WTC11 (cell line): ENCODE results near the gene SGMS1. TPM values are rescaled to one million over a fixed set of nuclear protein-coding genes. Genes with fewer than 3 reads are reported as not detected.

ENCODE experiments used
- ATAC-seq: fragments of 200-7000 bp; cut with Tn5 transposase; 2 replicates; pipeline ENCODE4 v1.10.0; 2021; ENCODE audit warnings: mild to moderate bottlenecking, moderate library complexity
- CTCF ChIA-PET: fragments of 300-600 bp; sonication (Branson Sonifier 250); formaldehyde crosslinking; loops from one replicate; lab custom pipeline; 2021; ENCODE audit warnings: antibody characterized with exemption; lab: Charles Lee
- POLR2A ChIA-PET: fragments of 350-600 bp; sonication (Branson Sonifier 250); formaldehyde crosslinking; loops from one replicate; lab custom pipeline; 2021; ENCODE audit warnings: antibody characterized with exemption; lab: Charles Lee
- DNase-seq: peaks from one replicate; pipeline ENCODE4 v3.0.0; 2021; ENCODE audit warnings: low spot score
- H3K27ac Mint-ChIP-seq: 2 replicates; pipeline ENCODE4 v1.8.0; 2021; ENCODE audit warnings: mixed read lengths
- H3K27me3 Mint-ChIP-seq: 2 replicates; pipeline ENCODE4 v1.8.0; 2021; ENCODE audit warnings: low read depth, mild to moderate bottlenecking, moderate library complexity, mixed read lengths
- H3K36me3 Mint-ChIP-seq: 2 replicates; pipeline ENCODE4 v1.8.0; 2021; ENCODE audit warnings: mixed read lengths
- H3K4me1 Mint-ChIP-seq: 2 replicates; pipeline ENCODE4 v1.8.0; 2022; ENCODE audit warnings: mixed read lengths
- H3K4me3 Mint-ChIP-seq: 2 replicates; pipeline ENCODE4 v1.8.0; 2021; ENCODE audit warnings: mild to moderate bottlenecking, moderate library complexity, mixed read lengths
- H3K9me3 Mint-ChIP-seq: 2 replicates; pipeline ENCODE4 v1.8.0; 2021; ENCODE audit warnings: mixed read lengths
- ARID4B ChIP-seq: sonication (generic); formaldehyde crosslinking; IDR thresholded peaks from 2 replicates; pipeline ENCODE4 v1.8.0; 2023; ENCODE audit warnings: missing genetic modification reagents, mild to moderate bottlenecking, borderline replicate concordance
- CTCF ChIP-seq: fragments of 200-600 bp; IDR thresholded peaks from 2 replicates; pipeline ENCODE4 v1.8.0; 2022; ENCODE audit warnings: antibody characterized with exemption
- E2F5 ChIP-seq: sonication (generic); formaldehyde crosslinking; IDR thresholded peaks from 2 replicates; pipeline ENCODE4 v1.8.1; 2022; ENCODE audit warnings: mild to moderate bottlenecking, moderate library complexity, missing genetic modification reagents
- ETV6 ChIP-seq: sonication (generic); formaldehyde crosslinking; IDR thresholded peaks from 2 replicates; pipeline ENCODE4 v1.8.1; 2022; ENCODE audit warnings: mild to moderate bottlenecking, missing genetic modification reagents
- FOXJ3 ChIP-seq: sonication (generic); formaldehyde crosslinking; IDR thresholded peaks from 2 replicates; pipeline ENCODE4 v1.9.0; 2021; ENCODE audit warnings: missing genetic modification reagents, mild to moderate bottlenecking, borderline replicate concordance
- FOXP1 ChIP-seq: sonication (generic); formaldehyde crosslinking; IDR thresholded peaks from 2 replicates; pipeline ENCODE4 v1.8.0; 2022; ENCODE audit warnings: missing genetic modification reagents, mild to moderate bottlenecking, moderate library complexity, borderline replicate concordance
- FOXP4 ChIP-seq: sonication (generic); formaldehyde crosslinking; IDR thresholded peaks from 2 replicates; pipeline ENCODE4 v1.8.0; 2022; ENCODE audit warnings: mild to moderate bottlenecking, missing genetic modification reagents
- GABPB1 ChIP-seq: sonication (generic); formaldehyde crosslinking; IDR thresholded peaks from 2 replicates; pipeline ENCODE4 v1.8.1; 2023; ENCODE audit warnings: mild to moderate bottlenecking, missing genetic modification reagents
- GRHL2 ChIP-seq: fragments of 250-450 bp; sonication (Bioruptor Pico); IDR thresholded peaks from 2 replicates; pipeline ENCODE4 v1.8.0; 2022; ENCODE audit warnings: mild to moderate bottlenecking, moderate library complexity; ENCODE audit not compliant: insufficient replicate concordance, severe bottlenecking
- NR1H2 ChIP-seq: sonication (generic); formaldehyde crosslinking; IDR thresholded peaks from 2 replicates; pipeline ENCODE4 v1.9.0; 2021; ENCODE audit warnings: mild to moderate bottlenecking, moderate library complexity, missing genetic modification reagents
- NR2C2 ChIP-seq: sonication (generic); formaldehyde crosslinking; IDR thresholded peaks from 2 replicates; pipeline ENCODE4 v1.8.0; 2022; ENCODE audit warnings: mild to moderate bottlenecking, missing genetic modification reagents
- PRDM15 ChIP-seq: sonication (generic); formaldehyde crosslinking; IDR thresholded peaks from 2 replicates; pipeline ENCODE4 v1.8.0; 2022; ENCODE audit warnings: missing genetic modification reagents
- SMAD4 ChIP-seq: sonication (generic); formaldehyde crosslinking; IDR thresholded peaks from 2 replicates; pipeline ENCODE4 v1.8.0; 2022; ENCODE audit warnings: mild to moderate bottlenecking, missing genetic modification reagents
- TEAD1 ChIP-seq: sonication (generic); formaldehyde crosslinking; IDR thresholded peaks from 2 replicates; pipeline ENCODE4 v1.8.0; 2022; ENCODE audit warnings: mild to moderate bottlenecking, missing genetic modification reagents
- ZNF121 ChIP-seq: sonication (generic); formaldehyde crosslinking; IDR thresholded peaks from 2 replicates; pipeline ENCODE4 v1.8.0; 2023; ENCODE audit warnings: missing genetic modification reagents
- ZNF263 ChIP-seq: sonication (generic); formaldehyde crosslinking; IDR thresholded peaks from 2 replicates; pipeline ENCODE4 v1.8.1; 2022; ENCODE audit warnings: low read depth, mild to moderate bottlenecking, moderate library complexity, missing genetic modification reagents
- ZNF396 ChIP-seq: fragments of 250-450 bp; sonication (Bioruptor Pico); IDR thresholded peaks from 2 replicates; pipeline ENCODE4 v1.8.0; 2021; ENCODE audit warnings: mild to moderate bottlenecking, moderate library complexity, borderline replicate concordance
- ZSCAN18 ChIP-seq: fragments of 250-450 bp; sonication (Bioruptor Pico); IDR thresholded peaks from 2 replicates; pipeline ENCODE4 v2.1.2; 2022; ENCODE audit warnings: mild to moderate bottlenecking, moderate library complexity
- total RNA-seq: library from RNA; stranded (reverse); gene quantifications from 3 replicates; pipeline ENCODE4 v1.2.3, GENCODE V29; 2021

Gene SGMS1
- total RNA-seq, 1 experiment from 2014 or later = 13.2 TPM

- TF ChIP-seq PRDM15 (no peak), E2F5 (CRISPR knock-in tag) (no peak), ZNF121 (no peak), NR1H2 (no peak)
These were observed 220.7 kb downstream of the SGMS1 start (continued) for GRCh38 chr10:50403074-50403473.

- no peak overlapping the region for H3K4me3 Mint-ChIP-seq
- H3K4me1 Mint-ChIP-seq = peaks cover 27% of the 10 kb centered on the region
- ChIA-PET POLR2A (no interaction called here), CTCF (interaction anchor here (2.1 kb wide), 1 partner anchor 34 kb away, joined by 7 read pairs; no protein-coding TSS in a partner anchor)
- no peak overlapping the region for H3K27ac Mint-ChIP-seq
- no peak for ATAC-seq
- no peaks in the 10 kb centered on the region; the same call in 1 of the 2 replicates for H3K36me3 Mint-ChIP-seq
- no peak for DNase-seq
- H3K9me3 Mint-ChIP-seq = peaks cover 4% of the 10 kb centered on the region; the same call in 1 of the 2 replicates
- no peaks in the 10 kb centered on the region for H3K27me3 Mint-ChIP-seq
- TF ChIP-seq FOXP1 (CRISPR knock-in tag) = no peak
- TF ChIP-seq ZNF263 (CRISPR knock-in tag) = no peak
- TF ChIP-seq ZNF396 (CRISPR knock-in tag) = no peak
- TF ChIP-seq ARID4B (CRISPR knock-in tag) = no peak
- no peak for TF ChIP-seq NR2C2 (CRISPR knock-in tag)
- TF ChIP-seq GABPB1 (CRISPR knock-in tag) = no peak
- no peak for TF ChIP-seq FOXJ3 (CRISPR knock-in tag)
- TF ChIP-seq FOXP4 (CRISPR knock-in tag) = no peak
- TF ChIP-seq SMAD4 (CRISPR knock-in tag) = no peak
- no peak for TF ChIP-seq ETV6 (CRISPR knock-in tag)
- TF ChIP-seq ZSCAN18 (CRISPR knock-in tag) = no peak
- no peak for TF ChIP-seq NR1H2
- no peak for TF ChIP-seq TEAD1 (CRISPR knock-in tag)
- TF ChIP-seq GRHL2 (CRISPR knock-in tag) = no peak
- TF ChIP-seq CTCF = no peak
- TF ChIP-seq, all 79 proteins: peak for 0
These were observed 221.3 kb downstream of the SGMS1 start for GRCh38 chr10:50402466-50402865.
